T-helper 1 cell treated with Interleukin-12 subunit alpha and Interleukin-12 subunit beta and Interleukin-4 antibody, amounts not matched to agents 30 μg/mL and 1 μg/mL, for 36 hours (primary cell): Measurements from ENCODE around the gene HSPB6.
"Not testable (repeated sequence)": the region's sequence is repeated elsewhere in the genome, so short reads cannot be mapped to it uniquely, and the experiment has no call there.

ENCODE experiments used
- H3K27ac Mint-ChIP-seq: one replicate; pipeline ENCODE4 v1.8.0; 2021; ENCODE audit warnings: mild to moderate bottlenecking, mixed read lengths
- H3K27me3 Mint-ChIP-seq: one replicate; pipeline ENCODE4 v1.8.0; 2021; ENCODE audit warnings: low read depth, mixed read lengths
- H3K36me3 Mint-ChIP-seq: one replicate; pipeline ENCODE4 v1.8.0; 2021; ENCODE audit warnings: low read depth, mixed read lengths
- H3K4me1 Mint-ChIP-seq: one replicate; pipeline ENCODE4 v1.8.0; 2021; ENCODE audit warnings: low read depth, mixed read lengths
- H3K4me3 Mint-ChIP-seq: one replicate; pipeline ENCODE4 v1.8.0; 2021; ENCODE audit warnings: mild to moderate bottlenecking, moderate library complexity, mixed read lengths
- H3K9me3 Mint-ChIP-seq: one replicate; pipeline ENCODE4 v1.8.0; 2021; ENCODE audit warnings: mixed read lengths

Gene HSPB6

GRCh38 chr19:35727956-35728706 lies 28.7 kb downstream of the HSPB6 start:
- Mint-ChIP-seq H3K4me1 (peaks cover 2% of the 10 kb centered on the region), H3K9me3 (no peaks in the 10 kb centered on the region), H3K36me3 (peaks cover 55% of the 10 kb centered on the region), H3K27me3 (no peaks in the 10 kb centered on the region), H3K4me3 (no peak overlapping the region), H3K27ac (peak overlapping the region; percentile 9)

- H3K4me3 Mint-ChIP-seq, result no peak overlapping the region
- H3K27me3 Mint-ChIP-seq, result no peaks in the 10 kb centered on the region
- H3K4me1 Mint-ChIP-seq, result peaks cover 2% of the 10 kb centered on the region
- no peaks in the 10 kb centered on the region for H3K9me3 Mint-ChIP-seq
- H3K27ac Mint-ChIP-seq, result peak overlapping the region; percentile 9
- H3K36me3 Mint-ChIP-seq, result peaks cover 61% of the 10 kb centered on the region
Observed at GRCh38 chr19:35727053-35727955, 29.5 kb downstream of the HSPB6 start.

DNA sequence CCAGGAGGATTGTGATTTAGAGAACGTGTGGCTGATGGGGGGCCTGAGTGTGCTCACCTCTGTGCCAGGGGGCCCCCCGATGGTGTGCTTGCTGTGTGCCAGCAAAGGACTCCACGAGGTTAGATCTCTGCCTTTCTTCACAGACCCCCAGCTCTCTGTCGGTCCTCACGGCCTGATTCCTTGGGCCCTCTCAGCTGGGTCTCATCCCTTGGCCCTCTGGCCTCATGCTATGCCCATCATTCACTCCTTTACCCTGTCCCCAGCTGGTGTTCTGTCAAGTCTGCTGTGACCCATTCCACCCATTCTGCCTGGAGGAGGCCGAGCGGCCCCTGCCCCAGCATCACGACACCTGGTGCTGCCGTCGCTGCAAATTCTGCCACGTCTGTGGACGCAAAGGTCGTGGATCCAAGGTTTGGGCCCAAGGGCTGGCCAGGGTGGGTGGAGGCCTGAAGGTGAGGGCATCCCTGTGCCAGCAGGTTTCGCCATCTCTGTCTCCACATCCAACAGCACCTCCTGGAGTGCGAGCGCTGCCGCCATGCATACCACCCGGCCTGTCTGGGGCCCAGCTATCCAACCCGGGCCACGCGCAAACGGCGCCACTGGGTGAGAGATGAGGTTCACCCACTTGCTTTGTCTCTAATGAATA lies 31.5 kb downstream of the HSPB6 start:
- Mint-ChIP-seq H3K4me1 (peaks cover 2% of the 10 kb centered on the region), H3K9me3 (no peaks in the 10 kb centered on the region), H3K36me3 (peaks cover 54% of the 10 kb centered on the region), H3K27me3 (no peaks in the 10 kb centered on the region), H3K27ac (no peak overlapping the region), H3K4me3 (no peak overlapping the region)

DNA sequence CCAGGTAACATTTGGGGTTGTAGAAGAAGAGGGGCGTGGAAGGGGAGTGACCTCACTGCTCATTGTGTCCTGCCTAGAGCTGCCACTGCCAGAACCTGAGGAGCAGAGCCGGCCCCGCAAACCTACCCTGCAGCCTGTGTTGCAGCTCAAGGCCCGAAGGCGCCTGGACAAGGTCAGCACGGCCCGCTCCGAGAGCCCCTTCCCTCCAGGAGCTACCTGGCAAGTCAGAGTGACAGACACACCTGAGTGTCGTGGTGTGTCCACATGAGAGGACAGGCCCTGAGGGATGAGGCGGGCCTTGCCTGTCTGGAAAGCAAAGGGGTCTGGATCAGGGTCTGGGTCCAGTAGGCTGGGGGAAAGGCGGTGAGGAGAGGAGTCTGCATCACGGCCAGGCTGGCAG lies 32.3 kb downstream of the HSPB6 start:
- Mint-ChIP-seq H3K36me3 (peaks cover 55% of the 10 kb centered on the region), H3K27ac (no peak overlapping the region), H3K4me1 (peaks cover 2% of the 10 kb centered on the region), H3K9me3 (no peaks in the 10 kb centered on the region), H3K27me3 (no peaks in the 10 kb centered on the region), H3K4me3 (no peak overlapping the region)

DNA sequence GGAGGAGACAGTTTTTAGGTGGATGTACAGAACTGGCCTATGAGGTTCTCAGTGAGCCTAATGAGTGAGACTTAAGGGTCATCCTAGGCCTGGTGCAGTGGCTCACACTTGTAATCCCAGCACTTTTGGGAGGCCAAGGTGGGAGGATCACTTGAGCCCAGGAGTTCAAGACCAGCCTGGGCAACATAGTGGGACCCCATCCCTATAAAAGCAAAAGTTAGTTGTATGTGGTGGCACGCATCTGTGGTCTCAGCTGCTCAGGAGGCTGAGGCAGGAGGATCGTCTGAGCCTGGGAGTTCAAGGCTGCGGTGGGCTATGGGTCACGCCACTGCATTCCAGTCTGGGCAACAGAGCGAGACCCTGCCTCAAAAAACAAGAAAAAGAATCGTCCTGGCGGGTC lies 32.7 kb downstream of the HSPB6 start:
- H3K27ac Mint-ChIP-seq, H3K4me3 Mint-ChIP-seq, H3K27me3 Mint-ChIP-seq, H3K9me3 Mint-ChIP-seq, H3K4me1 Mint-ChIP-seq: not testable (repeated sequence)
- peaks cover 57% of the 10 kb centered on the region for H3K36me3 Mint-ChIP-seq

GRCh38 chr19:35723671-35724070 lies 33.2 kb downstream of the HSPB6 start:
- H3K36me3 Mint-ChIP-seq, result peaks cover 55% of the 10 kb centered on the region

DNA sequence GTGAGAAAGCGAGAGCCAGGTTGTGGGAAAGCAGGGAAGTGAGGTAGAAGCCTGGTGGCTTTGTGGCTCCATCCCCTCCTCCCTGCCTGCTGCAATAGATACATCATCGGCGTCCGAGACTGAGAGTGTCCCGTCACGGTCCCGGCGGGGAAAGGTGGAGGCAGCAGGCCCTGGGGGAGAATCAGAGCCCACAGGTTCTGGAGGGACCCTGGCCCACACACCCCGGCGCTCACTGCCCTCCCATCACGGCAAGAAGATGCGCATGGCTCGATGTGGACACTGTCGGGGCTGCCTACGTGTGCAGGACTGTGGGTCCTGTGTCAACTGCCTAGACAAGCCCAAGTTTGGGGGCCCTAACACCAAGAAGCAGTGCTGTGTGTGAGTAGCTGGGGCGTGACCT lies 33.9 kb downstream of the HSPB6 start:
- Mint-ChIP-seq H3K36me3 (peaks cover 50% of the 10 kb centered on the region), H3K27ac (no peak overlapping the region), H3K9me3 (no peaks in the 10 kb centered on the region), H3K4me3 (no peak overlapping the region), H3K4me1 (peaks cover 8% of the 10 kb centered on the region), H3K27me3 (no peaks in the 10 kb centered on the region)

More at GRCh38 chr19:35723671-35724070, 33.2 kb downstream of the HSPB6 start:
- Mint-ChIP-seq H3K27ac (no peak overlapping the region), H3K9me3 (no peaks in the 10 kb centered on the region), H3K27me3 (no peaks in the 10 kb centered on the region), H3K4me3 (no peak overlapping the region), H3K4me1 (peaks cover 8% of the 10 kb centered on the region)

- Mint-ChIP-seq H3K27me3 (no peaks in the 10 kb centered on the region), H3K36me3 (peaks cover 48% of the 10 kb centered on the region), H3K9me3 (no peaks in the 10 kb centered on the region), H3K4me1 (peaks cover 8% of the 10 kb centered on the region), H3K4me3 (no peak overlapping the region), H3K27ac (peak overlapping the region; percentile 15)
Observed at GRCh38 chr19:35722461-35722860, 34.4 kb downstream of the HSPB6 start.

DNA sequence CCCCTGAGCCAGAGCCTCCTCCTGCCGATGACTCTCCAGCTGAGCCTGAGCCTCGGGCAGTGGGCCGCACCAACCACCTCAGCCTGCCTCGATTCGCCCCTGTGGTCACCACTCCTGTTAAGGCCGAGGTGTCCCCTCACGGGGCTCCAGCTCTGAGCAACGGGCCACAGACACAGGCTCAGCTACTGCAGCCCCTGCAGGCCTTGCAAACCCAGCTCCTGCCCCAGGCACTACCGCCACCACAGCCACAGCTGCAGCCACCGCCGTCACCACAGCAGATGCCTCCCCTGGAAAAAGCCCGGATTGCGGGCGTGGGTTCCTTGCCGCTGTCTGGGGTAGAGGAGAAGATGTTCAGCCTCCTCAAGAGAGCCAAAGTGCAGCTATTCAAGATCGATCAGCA lies 35.5 kb downstream of the HSPB6 start:
- no peaks in the 10 kb centered on the region for H3K9me3 Mint-ChIP-seq
- no peak overlapping the region for H3K4me3 Mint-ChIP-seq
- peaks cover 13% of the 10 kb centered on the region for H3K4me1 Mint-ChIP-seq
- H3K36me3 Mint-ChIP-seq, result peaks cover 47% of the 10 kb centered on the region
- no peak overlapping the region for H3K27ac Mint-ChIP-seq
- H3K27me3 Mint-ChIP-seq, result no peaks in the 10 kb centered on the region

DNA sequence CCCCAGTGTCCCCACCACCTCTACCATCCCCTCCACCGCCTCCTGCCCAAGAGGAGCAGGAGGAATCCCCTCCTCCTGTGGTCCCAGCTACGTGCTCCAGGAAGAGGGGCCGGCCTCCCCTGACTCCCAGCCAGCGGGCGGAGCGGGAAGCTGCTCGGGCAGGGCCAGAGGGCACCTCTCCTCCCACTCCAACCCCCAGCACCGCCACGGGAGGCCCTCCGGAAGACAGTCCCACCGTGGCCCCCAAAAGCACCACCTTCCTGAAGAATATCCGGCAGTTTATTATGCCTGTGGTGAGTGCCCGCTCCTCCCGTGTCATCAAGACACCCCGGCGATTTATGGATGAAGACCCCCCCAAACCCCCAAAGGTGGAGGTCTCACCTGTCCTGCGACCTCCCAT lies 36.2 kb downstream of the HSPB6 start:
- Mint-ChIP-seq H3K27me3 (no peaks in the 10 kb centered on the region), H3K4me1 (peaks cover 20% of the 10 kb centered on the region), H3K27ac (no peak overlapping the region), H3K9me3 (no peaks in the 10 kb centered on the region), H3K4me3 (no peak overlapping the region), H3K36me3 (peaks cover 47% of the 10 kb centered on the region)

DNA sequence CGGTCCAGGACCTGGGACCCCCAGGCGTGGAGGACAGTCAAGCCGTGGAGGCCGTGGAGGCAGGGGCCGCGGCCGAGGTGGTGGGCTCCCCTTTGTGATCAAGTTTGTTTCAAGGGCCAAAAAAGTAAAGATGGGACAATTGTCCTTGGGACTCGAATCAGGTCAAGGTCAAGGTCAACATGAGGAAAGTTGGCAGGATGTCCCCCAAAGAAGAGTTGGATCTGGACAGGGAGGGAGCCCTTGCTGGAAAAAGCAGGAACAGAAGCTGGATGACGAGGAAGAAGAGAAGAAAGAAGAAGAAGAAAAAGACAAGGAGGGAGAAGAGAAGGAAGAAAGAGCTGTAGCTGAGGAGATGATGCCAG lies 36.7 kb downstream of the HSPB6 start:
- peaks cover 42% of the 10 kb centered on the region for H3K36me3 Mint-ChIP-seq
- no peaks in the 10 kb centered on the region for H3K27me3 Mint-ChIP-seq
- H3K27ac Mint-ChIP-seq, result no peak overlapping the region
- peak overlapping the region; percentile 16 for H3K4me3 Mint-ChIP-seq
- H3K4me1 Mint-ChIP-seq, result peaks cover 21% of the 10 kb centered on the region
- H3K9me3 Mint-ChIP-seq, result no peaks in the 10 kb centered on the region

DNA sequence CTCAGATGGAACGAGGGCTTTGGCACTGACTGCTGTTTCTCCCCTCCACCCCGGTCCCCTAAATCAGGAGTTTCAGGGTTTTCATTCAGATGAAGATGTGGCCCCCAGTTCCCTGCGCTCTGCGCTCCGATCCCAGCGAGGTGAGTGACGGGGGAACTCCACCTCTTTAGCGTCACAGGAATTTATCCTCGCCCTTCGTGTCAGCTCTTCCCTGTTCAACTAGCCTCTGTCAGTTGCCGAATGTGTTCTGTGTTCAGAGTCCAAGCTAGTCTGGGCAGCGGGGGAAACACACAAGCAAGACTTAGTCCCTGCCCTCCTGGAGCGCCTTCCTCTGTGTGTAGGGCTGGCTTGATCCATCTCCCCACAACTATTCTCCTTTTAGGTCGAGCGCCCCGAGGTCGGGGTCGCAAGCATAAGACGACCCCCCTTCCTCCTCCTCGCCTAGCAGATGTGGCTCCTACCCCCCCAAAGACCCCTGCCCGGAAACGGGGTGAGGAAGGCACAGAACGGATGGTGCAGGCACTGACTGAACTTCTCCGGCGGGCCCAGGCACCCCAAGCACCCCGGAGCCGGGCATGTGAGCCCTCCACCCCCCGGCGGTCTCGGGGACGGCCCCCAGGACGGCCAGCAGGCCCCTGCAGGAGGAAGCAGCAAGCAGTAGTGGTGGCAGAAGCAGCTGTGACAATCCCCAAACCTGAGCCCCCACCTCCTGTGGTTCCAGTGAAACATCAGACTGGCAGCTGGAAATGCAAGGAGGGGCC lies 37.2 kb downstream of the HSPB6 start:
- H3K4me3 Mint-ChIP-seq, result peak overlapping the region; percentile 95
- H3K9me3 Mint-ChIP-seq, result no peaks in the 10 kb centered on the region
- H3K36me3 Mint-ChIP-seq, result peaks cover 37% of the 10 kb centered on the region
- H3K27me3 Mint-ChIP-seq, result no peaks in the 10 kb centered on the region
- peaks cover 25% of the 10 kb centered on the region for H3K4me1 Mint-ChIP-seq
- peak overlapping the region; percentile 94 for H3K27ac Mint-ChIP-seq

- Mint-ChIP-seq H3K9me3 (no peaks in the 10 kb centered on the region), H3K36me3 (peaks cover 31% of the 10 kb centered on the region), H3K4me3 (peak overlapping the region; percentile 95), H3K4me1 (peaks cover 36% of the 10 kb centered on the region), H3K27me3 (no peaks in the 10 kb centered on the region), H3K27ac (peak overlapping the region; percentile 94)
Observed at GRCh38 chr19:35718345-35719041, 38.3 kb downstream of the HSPB6 start.
